ENCODE data around the gene PGR. TPM values are rescaled to one million over a fixed set of nuclear protein-coding genes. Genes with fewer than 3 reads are reported as not detected.

The PGR gene
- total RNA-seq (2021; fragmentation: NEBNext Ultra II Directional; extraction: Animal tissue kit (Norgen Biotek cat#: 25700)), result 0.19 and 0.35 TPM in 2 replicates
- 0.03 TPM in 2 replicates for polyA plus RNA-seq (2011; rRNA removed)
- 0.06 TPM for polyA plus RNA-seq (2011; cell fraction: cytosol; rRNA removed)
- polyA plus RNA-seq (2011; cell fraction: nucleus; rRNA removed), result 0.03 TPM
- polyA plus RNA-seq (2012, experiment 1 of 2), result 0.13 to 0.52 TPM (median 0.35 TPM) in 3 of 4 replicates, not detected in the other
- not detected for polyA plus RNA-seq (2012, experiment 2 of 2)
- 0.04 TPM for polyA plus RNA-seq (2013, experiment 1 of 2)
- 0.04 TPM for polyA plus RNA-seq (2013, experiment 2 of 2)
- polyA minus RNA-seq (2011; rRNA and poly(A)+ RNA removed), result 0.05 and 0.16 TPM in 2 replicates
- polyA minus RNA-seq (2011; cell fraction: cytosol; rRNA and poly(A)+ RNA removed), result not detected
- polyA minus RNA-seq (2011; cell fraction: nucleus; rRNA and poly(A)+ RNA removed), result not detected
- long read RNA-seq, experiment 1, result 0 reads
- long read RNA-seq, experiment 2, result 0 reads

DNA sequence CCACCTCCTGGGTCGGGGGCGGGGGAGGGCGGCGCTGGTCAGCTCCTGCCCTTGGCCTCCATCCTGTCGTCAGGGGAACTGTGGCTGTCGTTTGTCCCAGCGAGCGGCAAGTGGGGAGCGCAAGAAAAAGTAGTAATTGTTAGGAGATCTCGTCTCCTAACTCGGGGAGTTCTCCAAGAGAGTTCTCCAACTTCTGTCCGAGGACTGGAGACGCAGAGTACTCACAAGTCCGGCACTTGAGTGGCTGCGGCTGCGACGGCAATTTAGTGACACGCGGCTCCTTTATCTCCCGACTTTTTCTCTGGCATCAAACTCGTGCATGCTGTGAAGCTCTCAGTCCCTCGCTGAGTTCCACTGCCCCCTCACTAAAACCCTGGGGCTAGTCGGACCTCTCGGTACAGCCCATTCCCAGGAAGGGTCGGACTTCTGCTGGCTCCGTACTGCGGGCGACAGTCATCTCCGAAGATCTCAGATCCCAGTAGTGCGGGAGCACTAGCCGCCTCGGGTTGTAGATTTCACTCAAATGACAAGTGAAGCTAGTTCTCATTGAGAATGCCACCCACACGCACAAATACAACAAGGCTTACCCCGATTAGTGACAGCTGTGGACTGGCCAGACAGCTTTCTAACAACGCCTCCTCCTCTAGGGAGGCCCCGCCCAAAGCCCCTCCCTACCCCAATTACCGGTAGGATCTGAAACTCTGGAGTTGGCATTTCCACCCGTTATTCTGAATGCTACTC, at the start of gene PGR:
Gene PGR (minus strand): TSS at position 611 of the 741 bp plus-strand sequence. CDS start 743 bp downstream, outside the sequence.
- H2BK20ac ChIP-seq (ENCODE audit: low read length), result no peak within 1 kb of the TSS
- H3K23me2 ChIP-seq (ENCODE audit: low read depth, low read length), result peaks cover 18% of the 10 kb centered on the region; the same call in 1 of the 2 replicates
- DNase-seq (ENCODE audit: low read depth in 1 of 2, low spot score in 2 of 2) (peak in 1 of 2 experiments; percentile 55), FAIRE-seq (no peak)
- peak within 1 kb of the TSS; percentile 97 to 99 for H3K4me2 ChIP-seq (ENCODE audit: insufficient read depth in 1 of 2, low read depth in 2 of 2, low read length in 2 of 2)
- peak within 1 kb of the TSS; percentile 47 to 68 (median 54) for H3K4me3 ChIP-seq (ENCODE audit: extremely low read depth in 1 of 4, insufficient read depth in 2 of 4, low read depth in 3 of 4, low read length in 4 of 4)
- peaks cover 0 to 3% (median 0%) of the 10 kb centered on the region in 4 experiments; a peak in 1 of 8 replicates for H3K36me3 ChIP-seq (ENCODE audit: control insufficient read depth in 2 of 4, insufficient read depth in 4 of 4, low read length in 3 of 4)
- H3K56ac ChIP-seq (replicated peaks; ENCODE audit: insufficient read length, low read depth, low read length), result no peak within 1 kb of the TSS
- 4% methylated on average over 34 of the region's 38 CpGs; no CpG with 5 or more reads in 1 of the 2 experiments for WGBS, 2 experiments (ENCODE audit: extremely low coverage in 1 of 2, insufficient coverage in 1 of 2, insufficient read length in 1 of 2, insufficient replicate concordance in 2 of 2, low coverage in 1 of 2, low lambda C conversion rate in 2 of 2, missing lambda C conversion rate in 1 of 2)
- H3K4me1 ChIP-seq (replicated peaks in 1 of 4; ENCODE audit: control insufficient read depth in 3 of 4, insufficient read depth in 4 of 4, low read length in 3 of 4), result peaks cover 0 to 12% (median 6%) of the 10 kb centered on the region in 4 experiments; a peak in 5 of 7 replicates
- ChIA-PET CTCF (ENCODE audit: partially characterized antibody) (no interaction called here), POLR2A (ENCODE audit: partially characterized antibody) (no interaction called here)
- H2AFZ ChIP-seq (ENCODE audit: low read length), result peak within 1 kb of the TSS; percentile 93
- H3K79me1 ChIP-seq (ENCODE audit: low read depth, low read length), result no peaks in the 10 kb centered on the region
- no peak within 1 kb of the TSS for H2BK5ac ChIP-seq (ENCODE audit: low read depth, low read length)
- H3K23ac ChIP-seq (ENCODE audit: insufficient read length), result no peak within 1 kb of the TSS
- H3K27me3 ChIP-seq (replicated peaks in 1 of 4; ENCODE audit: control insufficient read depth in 3 of 4, extremely low read depth in 1 of 4, insufficient read depth in 3 of 4, low read length in 3 of 4), result peaks cover 30 to 59% (median 51%) of the 10 kb centered on the region in 4 experiments
- H2BK15ac ChIP-seq (ENCODE audit: low read length), result no peak within 1 kb of the TSS
- H4K5ac ChIP-seq (ENCODE audit: insufficient read length, low read depth, low read length), result no peak within 1 kb of the TSS
- no peak within 1 kb of the TSS for H2BK12ac ChIP-seq (ENCODE audit: low read depth, low read length)
- no peak within 1 kb of the TSS for H2BK120ac ChIP-seq (replicated peaks; ENCODE audit: low read depth, low read length)
- H4K20me1 ChIP-seq (replicated peaks in 1 of 2; ENCODE audit: control insufficient read depth in 1 of 2, insufficient read depth in 2 of 2, low read length in 2 of 2), result peaks cover 0 to 3% of the 10 kb centered on the region in 2 experiments
- H3K79me2 ChIP-seq (ENCODE audit: control insufficient read depth in 1 of 2, insufficient read depth in 2 of 2, low read length in 2 of 2), result no peaks in the 10 kb centered on the region
- H3K18ac ChIP-seq (ENCODE audit: extremely low read depth, low read length), result no peak within 1 kb of the TSS; the same call in 1 of the 2 replicates
- no peak within 1 kb of the TSS for H3K27ac ChIP-seq (ENCODE audit: low read depth, low read length)
- H4K8ac ChIP-seq (ENCODE audit: extremely low read depth, insufficient read depth, low read length), result peak within 1 kb of the TSS; percentile 35
- H3K14ac ChIP-seq (ENCODE audit: insufficient read length), result no peak within 1 kb of the TSS
- no peak within 1 kb of the TSS for H3K4ac ChIP-seq (replicated peaks; ENCODE audit: insufficient read length, low read depth, low read length)
- H2AK5ac ChIP-seq (ENCODE audit: low read depth, low read length), result no peak within 1 kb of the TSS
- no peak within 1 kb of the TSS for H4K91ac ChIP-seq (replicated peaks; ENCODE audit: insufficient read length, low read length)
- H3K9me3 ChIP-seq (ENCODE audit: insufficient read depth in 2 of 2, low read depth in 1 of 2, low read length in 1 of 2), result no peaks in the 10 kb centered on the region
- no peak within 1 kb of the TSS for H3K9ac ChIP-seq (replicated peaks in 1 of 4; ENCODE audit: extremely low read depth in 1 of 4, low read depth in 3 of 4, low read length in 3 of 4)
- no peak for TF ChIP-seq CTBP2 (IDR thresholded peaks at IDR 0.05; ENCODE audit: borderline replicate concordance, insufficient read depth, insufficient read length, low read length)
- TF ChIP-seq, protein P1, sequence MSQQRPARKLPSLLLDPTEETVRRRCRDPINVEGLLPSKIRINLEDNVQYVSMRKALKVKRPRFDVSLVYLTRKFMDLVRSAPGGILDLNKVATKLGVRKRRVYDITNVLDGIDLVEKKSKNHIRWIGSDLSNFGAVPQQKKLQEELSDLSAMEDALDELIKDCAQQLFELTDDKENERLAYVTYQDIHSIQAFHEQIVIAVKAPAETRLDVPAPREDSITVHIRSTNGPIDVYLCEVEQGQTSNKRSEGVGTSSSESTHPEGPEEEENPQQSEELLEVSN (IDR thresholded peaks at IDR 0.05), result peak; percentile 43
- TF ChIP-seq SIN3A (conservative IDR thresholded peaks at IDR 0.05 in 1 of 2, IDR thresholded peaks at IDR 0.05 in 1 of 2; ENCODE audit: low read depth in 1 of 2, low read length in 2 of 2), result 0 out of 4 replicates have a peak, but pooled peaks of 1 of the 2 experiments have one; percentile 66
- TF ChIP-seq SUZ12 (IDR thresholded peaks at IDR 0.05; ENCODE audit: low read length), result peak; percentile 80
- TF ChIP-seq PHF8 (conservative IDR thresholded peaks at IDR 0.05; ENCODE audit: low read depth, low read length), result no peak
- no peak for TF ChIP-seq CHD2 (IDR thresholded peaks at IDR 0.05; ENCODE audit: low read length)
- TF ChIP-seq RNF2 (IDR thresholded peaks at IDR 0.05; ENCODE audit: borderline replicate concordance, low read depth, low read length, missing control alignments, poor library complexity, severe bottlenecking), result peak; percentile 29
- TF ChIP-seq EZH2 (IDR thresholded peaks at IDR 0.05; ENCODE audit: low read depth, low read length, severe bottlenecking), result peak; percentile 62
